Neural progenitor cell (in vitro differentiated cells): ENCODE measurements around the gene HMX1.

Source experiments
- EZH2 ChIP-seq: fragments of 200-600 bp; sonication (generic); IDR thresholded peaks from 2 replicates; pipeline ENCODE4 v1.6.1; 2017; ENCODE audit warnings: antibody characterized with exemption, mild to moderate bottlenecking, moderate library complexity
- EZH2phosphoT487 ChIP-seq: fragments of 200-600 bp; sonication (generic); IDR thresholded peaks from 2 replicates; pipeline ENCODE4 v1.6.1; 2017; ENCODE audit warnings: antibody characterized with exemption
- TF ChIP-seq, protein P1 (sequence below): fragments of 200-600 bp; sonication (generic); IDR thresholded peaks from 2 replicates; pipeline ENCODE4 v1.5.1; 2017; ENCODE audit warnings: antibody characterized with exemption, mild to moderate bottlenecking

DNA sequence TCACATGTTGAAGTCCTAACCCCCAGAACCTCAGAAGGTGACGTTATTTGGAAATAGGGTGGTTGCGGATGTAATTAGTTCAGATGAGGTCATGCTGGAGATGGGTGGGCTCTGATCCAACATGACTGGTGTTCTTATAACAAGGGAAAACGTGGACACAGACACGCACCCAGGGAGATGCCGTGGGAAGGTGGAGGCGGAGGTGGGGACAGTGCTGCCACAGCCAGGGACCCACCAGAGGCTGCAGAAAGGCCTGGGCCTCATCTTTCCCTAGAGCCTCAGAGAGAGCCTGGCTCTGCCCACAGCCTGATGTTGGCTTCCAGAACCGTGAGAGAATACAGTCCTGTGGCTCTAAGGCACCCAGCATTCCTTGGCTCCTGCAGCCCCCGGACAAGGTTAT, 7.9 kb upstream of the HMX1 start:
- TF ChIP-seq, protein P1, sequence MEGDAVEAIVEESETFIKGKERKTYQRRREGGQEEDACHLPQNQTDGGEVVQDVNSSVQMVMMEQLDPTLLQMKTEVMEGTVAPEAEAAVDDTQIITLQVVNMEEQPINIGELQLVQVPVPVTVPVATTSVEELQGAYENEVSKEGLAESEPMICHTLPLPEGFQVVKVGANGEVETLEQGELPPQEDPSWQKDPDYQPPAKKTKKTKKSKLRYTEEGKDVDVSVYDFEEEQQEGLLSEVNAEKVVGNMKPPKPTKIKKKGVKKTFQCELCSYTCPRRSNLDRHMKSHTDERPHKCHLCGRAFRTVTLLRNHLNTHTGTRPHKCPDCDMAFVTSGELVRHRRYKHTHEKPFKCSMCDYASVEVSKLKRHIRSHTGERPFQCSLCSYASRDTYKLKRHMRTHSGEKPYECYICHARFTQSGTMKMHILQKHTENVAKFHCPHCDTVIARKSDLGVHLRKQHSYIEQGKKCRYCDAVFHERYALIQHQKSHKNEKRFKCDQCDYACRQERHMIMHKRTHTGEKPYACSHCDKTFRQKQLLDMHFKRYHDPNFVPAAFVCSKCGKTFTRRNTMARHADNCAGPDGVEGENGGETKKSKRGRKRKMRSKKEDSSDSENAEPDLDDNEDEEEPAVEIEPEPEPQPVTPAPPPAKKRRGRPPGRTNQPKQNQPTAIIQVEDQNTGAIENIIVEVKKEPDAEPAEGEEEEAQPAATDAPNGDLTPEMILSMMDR: no peak
- no peak for TF ChIP-seq EZH2
- TF ChIP-seq EZH2phosphoT487: no peak
